ENCODE measurements around the gene SYNE1. TPM values are rescaled to one million over a fixed set of nuclear protein-coding genes. Genes with fewer than 3 reads are reported as not detected.

Gene SYNE1
- total and polyA plus RNA-seq, 2 of the 8 experiments (the other 6 are each of a cell fraction or from before 2014, with no cell fraction given): 2.8 to 5.5 TPM

DNA sequence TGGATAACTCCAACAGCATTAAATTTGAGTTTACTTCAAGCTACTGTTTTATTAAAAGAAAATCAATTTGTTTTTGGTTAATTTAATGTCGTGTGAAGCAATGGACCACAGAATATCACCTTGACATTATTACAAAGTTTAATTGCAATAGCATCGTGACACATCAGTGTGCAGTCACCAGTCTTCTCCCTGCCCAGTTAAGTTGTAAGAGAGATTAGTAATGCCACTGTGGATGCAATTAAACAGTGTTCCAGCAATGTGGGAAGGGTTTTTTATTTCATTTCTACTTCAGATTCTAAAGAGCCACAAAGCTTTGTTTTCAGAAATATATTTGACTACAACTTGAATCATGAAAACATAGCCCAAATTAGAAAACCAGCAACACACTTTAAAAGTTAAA is 128.7 kb downstream of the SYNE1 start:
- FAIRE-seq: no peak
- Histone ChIP-seq H3K4ac (replicated peaks; ENCODE audit: insufficient read length, low read depth, low read length) (no peak overlapping the region), H3K23ac (ENCODE audit: insufficient read length) (no peak overlapping the region), H3K14ac (ENCODE audit: insufficient read length) (no peak overlapping the region), H3K4me3 (ENCODE audit: extremely low read depth in 1 of 4, insufficient read depth in 2 of 4, low read depth in 3 of 4, low read length in 4 of 4) (no peak overlapping the region), H3K79me1 (ENCODE audit: low read depth, low read length) (no peaks in the 10 kb centered on the region), H4K20me1 (replicated peaks in 1 of 2; ENCODE audit: control insufficient read depth in 1 of 2, insufficient read depth in 2 of 2, low read length in 2 of 2) (no peaks in the 10 kb centered on the region), H3K18ac (ENCODE audit: extremely low read depth, low read length) (no peak overlapping the region), H2AFZ (ENCODE audit: low read length) (no peak overlapping the region), H2AK5ac (ENCODE audit: low read depth, low read length) (no peak overlapping the region), H3K4me2 (ENCODE audit: insufficient read depth in 1 of 2, low read depth in 2 of 2, low read length in 2 of 2) (no peak overlapping the region), H4K5ac (ENCODE audit: insufficient read length, low read depth, low read length) (no peak overlapping the region), H2BK15ac (ENCODE audit: low read length) (no peak overlapping the region), H4K8ac (ENCODE audit: extremely low read depth, insufficient read depth, low read length) (no peak overlapping the region), H2BK20ac (ENCODE audit: low read length) (no peak overlapping the region), H3K27ac (ENCODE audit: low read depth, low read length) (no peak overlapping the region), H3K9me3 (ENCODE audit: insufficient read depth in 2 of 2, low read depth in 1 of 2, low read length in 1 of 2) (no peaks in the 10 kb centered on the region), H4K91ac (replicated peaks; ENCODE audit: insufficient read length, low read length) (no peak overlapping the region), H2BK12ac (ENCODE audit: low read depth, low read length) (no peak overlapping the region), H2BK5ac (ENCODE audit: low read depth, low read length) (no peak overlapping the region), H3K9ac (replicated peaks in 1 of 4; ENCODE audit: extremely low read depth in 1 of 4, low read depth in 3 of 4, low read length in 3 of 4) (no peak overlapping the region), H3K27me3 (replicated peaks in 1 of 4; ENCODE audit: control insufficient read depth in 3 of 4, extremely low read depth in 1 of 4, insufficient read depth in 3 of 4, low read length in 3 of 4) (no peaks in the 10 kb centered on the region), H3K4me1 (replicated peaks in 1 of 4; ENCODE audit: control insufficient read depth in 3 of 4, insufficient read depth in 4 of 4, low read length in 3 of 4) (no peaks in the 10 kb centered on the region), H3K79me2 (ENCODE audit: control insufficient read depth in 1 of 2, insufficient read depth in 2 of 2, low read length in 2 of 2) (no peaks in the 10 kb centered on the region), H3K56ac (replicated peaks; ENCODE audit: insufficient read length, low read depth, low read length) (no peak overlapping the region), H3K23me2 (ENCODE audit: low read depth, low read length) (no peaks in the 10 kb centered on the region), H2BK120ac (replicated peaks; ENCODE audit: low read depth, low read length) (no peak overlapping the region), H3K36me3 (ENCODE audit: control insufficient read depth in 2 of 4, insufficient read depth in 4 of 4, low read length in 3 of 4) (no peaks in the 10 kb centered on the region)
- DNase-seq (ENCODE audit: low read depth in 1 of 2, low spot score in 2 of 2): no peak
- CTCF ChIA-PET (ENCODE audit: partially characterized antibody): interaction anchor here (1.3 kb wide), 2 partner anchors 23 to 161 kb away, joined by 3 to 5 read pairs; no protein-coding TSS in a partner anchor
- WGBS, 2 experiments (ENCODE audit: extremely low coverage in 1 of 2, insufficient coverage in 1 of 2, insufficient read length in 1 of 2, insufficient replicate concordance in 2 of 2, low coverage in 1 of 2, low lambda C conversion rate in 2 of 2, missing lambda C conversion rate in 1 of 2): 95% methylated on average over 2 of the region's 2 CpGs; no CpG with 5 or more reads in 1 of the 2 experiments
- no peak for TF ChIP-seq SP2 (IDR thresholded peaks at IDR 0.05; ENCODE audit: low read length)
- no peak for TF ChIP-seq CHD2 (IDR thresholded peaks at IDR 0.05; ENCODE audit: low read length)
- TF ChIP-seq, protein P1, sequence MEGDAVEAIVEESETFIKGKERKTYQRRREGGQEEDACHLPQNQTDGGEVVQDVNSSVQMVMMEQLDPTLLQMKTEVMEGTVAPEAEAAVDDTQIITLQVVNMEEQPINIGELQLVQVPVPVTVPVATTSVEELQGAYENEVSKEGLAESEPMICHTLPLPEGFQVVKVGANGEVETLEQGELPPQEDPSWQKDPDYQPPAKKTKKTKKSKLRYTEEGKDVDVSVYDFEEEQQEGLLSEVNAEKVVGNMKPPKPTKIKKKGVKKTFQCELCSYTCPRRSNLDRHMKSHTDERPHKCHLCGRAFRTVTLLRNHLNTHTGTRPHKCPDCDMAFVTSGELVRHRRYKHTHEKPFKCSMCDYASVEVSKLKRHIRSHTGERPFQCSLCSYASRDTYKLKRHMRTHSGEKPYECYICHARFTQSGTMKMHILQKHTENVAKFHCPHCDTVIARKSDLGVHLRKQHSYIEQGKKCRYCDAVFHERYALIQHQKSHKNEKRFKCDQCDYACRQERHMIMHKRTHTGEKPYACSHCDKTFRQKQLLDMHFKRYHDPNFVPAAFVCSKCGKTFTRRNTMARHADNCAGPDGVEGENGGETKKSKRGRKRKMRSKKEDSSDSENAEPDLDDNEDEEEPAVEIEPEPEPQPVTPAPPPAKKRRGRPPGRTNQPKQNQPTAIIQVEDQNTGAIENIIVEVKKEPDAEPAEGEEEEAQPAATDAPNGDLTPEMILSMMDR (IDR thresholded peaks at IDR 0.05; ENCODE audit: control extremely low read depth in 1 of 3, insufficient read depth in 1 of 3, low read depth in 1 of 3, low read length in 3 of 3): no peak
- no peak for TF ChIP-seq BRCA1 (IDR thresholded peaks at IDR 0.05; ENCODE audit: low read depth, low read length)
- POLR2A ChIA-PET (ENCODE audit: partially characterized antibody): no interaction called here

Data from H1 (cell line).